Left lung (tissue), 14 donors: ENCODE data around the gene KDM5A. TPM values are rescaled to one million over a fixed set of nuclear protein-coding genes. Genes with fewer than 3 reads are reported as not detected.
A peak's percentile ranks its signal among the peaks of the same experiment; 100 is the strongest.
"Not testable (repeated sequence)": the region's sequence is repeated elsewhere in the genome, so short reads cannot be mapped to it uniquely, and the experiment has no call there.

Source experiments
- ATAC-seq: fragments of 200-7000 bp; cut with Tn5 transposase; one replicate; pipeline ENCODE4 v1.9.1; 2020; ENCODE audit warnings: moderate library complexity
- DNase-seq, 4 donors: peaks; one replicate each; pipeline ENCODE4 v3.0.0-alpha.2; 2013 to 2020
- H3K27ac ChIP-seq, 2 donors: fragments of 200-600 bp; sonication (generic) in 1 of 2; one replicate each; pipeline versions ENCODE4 v1.5.0 to v1.8.0; 2020 to 2021
- H3K27me3 ChIP-seq, 2 donors: fragments of 200-600 bp; sonication (generic) in 1 of 2; one replicate each; pipeline versions ENCODE4 v1.5.0 to v1.8.0; 2020 to 2021
- H3K36me3 ChIP-seq, 2 donors: fragments of 200-600 bp; sonication (generic) in 1 of 2; one replicate each; pipeline versions ENCODE4 v1.5.0 to v1.8.0; 2020 to 2021
- H3K4me1 ChIP-seq, 2 donors: fragments of 200-600 bp; one replicate each; pipeline ENCODE4 v1.8.0; 2021
- H3K4me3 ChIP-seq, 2 donors: fragments of 200-600 bp; sonication (generic) in 1 of 2; one replicate each; pipeline versions ENCODE4 v1.5.0 to v1.8.0; 2020 to 2021; ENCODE audit warnings: mild to moderate bottlenecking in 1 of 2
- H3K9me3 ChIP-seq, 2 donors: fragments of 200-600 bp; sonication (generic) in 1 of 2; one replicate each; pipeline versions ENCODE4 v1.5.0 to v1.8.0; 2020 to 2021
- intact Hi-C, 2 donors: fragments of 100-400 bp; cut with DNase I; formaldehyde crosslinking; loops; one replicate each; pipeline versions ENCODE4 v1.11.2 to v1.14.2; 2022
- long read RNA-seq, 12 donors: library from polyadenylated mRNA in 2 of 12; unstranded in 2 of 12; transcript quantifications; one replicate each; pipeline ENCODE4 v2.0.0 and lab custom pipeline, GENCODE V29; 2019 to 2026
- polyA plus RNA-seq, 6 donors: library from polyadenylated mRNA; unstranded; fragments of 120-200 nt; gene quantifications; one replicate each; pipeline ENCODE4 v1.2.1, GENCODE V29; 2013; ENCODE audit not compliant: insufficient read length in 6 of 6
- total RNA-seq, 2 donors: library from RNA; stranded (reverse); fragmentation: NEBNext Ultra II Directional; extraction: Animal tissue kit (Norgen Biotek cat#: 25700); gene quantifications; one replicate each; pipeline ENCODE4 v1.2.1, GENCODE V29; 2021
- TF ChIP-seq, protein P1 (sequence below), 2 donors: fragments of 200-600 bp; sonication (generic) in 1 of 2; IDR thresholded peaks; one replicate each; pipeline versions ENCODE4 v1.5.0 to v1.8.0; 2021; ENCODE audit warnings: antibody characterized with exemption in 2 of 2
- donor health status: DM: no; HTN: yes; CAD: no.
- donor health status: DM: no; HTN: no; CAD: no.

The KDM5A gene
- 10 to 100 TPM; 63.7 to 66.9 TPM for total RNA-seq
- polyA plus RNA-seq, result 10 to 100 TPM; 41.2 to 53.5 (median 50.0) TPM
- long read RNA-seq, donor 1, partial matches to known transcripts, result 12 of 13 reads
- long read RNA-seq, donor 1, other reads (novel, unspliced or antisense), result 0 of 13 reads
- long read RNA-seq, donor 2, partial matches to known transcripts, result 0 of 1 reads
- long read RNA-seq, donor 2, other reads (novel, unspliced or antisense), result 0 of 1 reads
- long read RNA-seq, donor 3, result 0 reads
- long read RNA-seq, donor 4, partial matches to known transcripts, result 11 of 12 reads
- long read RNA-seq, donor 4, other reads (novel, unspliced or antisense), result 1 of 12 reads
- long read RNA-seq, donor 5, partial matches to known transcripts, result 19 of 19 reads
- long read RNA-seq, donor 5, other reads (novel, unspliced or antisense), result 0 of 19 reads
- long read RNA-seq, donor 6, partial matches to known transcripts, result 0 of 2 reads
- long read RNA-seq, donor 6, other reads (novel, unspliced or antisense), result 0 of 2 reads
- long read RNA-seq, donor 7, result 0 reads
- long read RNA-seq, donor 8, result 0 reads
- long read RNA-seq, donor 9, result 0 reads
- long read RNA-seq, donor 10, partial matches to known transcripts, result 5 of 5 reads
- long read RNA-seq, donor 10, other reads (novel, unspliced or antisense), result 0 of 5 reads
- long read RNA-seq, donor 11, result 0 reads
- long read RNA-seq, donor 12, full-length matches to known transcripts, result 1 of 8 reads
- long read RNA-seq, donor 12, partial matches to known transcripts, result 7 of 8 reads
- long read RNA-seq, donor 12, other reads (novel, unspliced or antisense), result 0 of 8 reads

DNA sequence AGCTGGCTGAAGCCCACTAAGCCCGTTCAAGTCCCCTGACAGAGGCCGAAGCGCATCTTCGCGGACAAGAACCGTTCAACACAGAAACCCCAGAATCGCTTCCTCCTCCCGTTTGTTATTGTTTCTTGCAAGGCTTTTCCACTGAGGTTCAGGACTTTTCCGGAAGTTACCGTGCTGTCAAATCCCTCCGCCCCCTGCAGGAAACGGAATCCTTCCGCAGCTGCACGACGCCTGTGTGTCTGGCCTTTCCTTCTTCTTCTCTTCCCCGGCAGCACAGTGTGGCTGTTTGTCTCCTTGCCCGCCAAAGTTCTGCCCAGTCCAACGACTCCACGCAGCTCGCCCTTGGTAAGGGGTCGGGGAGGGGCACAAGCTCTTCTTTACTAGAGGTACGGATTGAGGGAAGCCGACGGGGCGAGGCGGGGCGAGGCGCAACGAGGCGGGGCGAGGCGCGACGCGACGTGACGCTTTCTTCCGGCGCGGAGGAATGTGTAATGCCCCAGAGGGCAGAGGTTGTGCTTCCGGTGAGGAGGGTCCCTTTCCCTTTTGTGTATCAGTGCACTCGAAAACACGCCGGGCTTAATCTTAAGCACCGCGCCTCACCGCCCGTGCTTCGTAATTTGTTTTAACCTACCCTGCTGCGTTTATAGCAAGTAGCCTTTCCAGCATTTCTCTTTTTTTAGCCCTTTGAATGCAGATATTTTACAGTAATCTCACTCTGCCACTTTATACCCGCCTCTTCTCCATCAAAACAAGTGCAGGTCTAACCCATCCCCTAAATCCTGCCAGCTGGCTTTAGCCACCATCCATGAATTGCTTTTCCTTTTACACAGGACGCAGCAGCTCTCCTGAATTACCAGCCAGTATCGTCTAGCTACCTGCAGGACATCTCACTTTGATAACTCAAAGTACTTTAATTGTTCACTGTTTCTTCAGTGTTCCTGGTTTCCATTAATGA is at the start of gene KDM5A:
Gene KDM5A, minus strand, starts transcription at position 179 of the 955 bp plus-strand sequence. CDS start 229 bp downstream, outside the sequence.
- DNase-seq (peak; percentile 91 to 99 (median 94)), ATAC-seq (peak; percentile 98)
- intact Hi-C loops, result no loop called here
- H3K27ac ChIP-seq, result peak within 1 kb of the TSS; percentile 90 to 96
- TF ChIP-seq, protein P1, sequence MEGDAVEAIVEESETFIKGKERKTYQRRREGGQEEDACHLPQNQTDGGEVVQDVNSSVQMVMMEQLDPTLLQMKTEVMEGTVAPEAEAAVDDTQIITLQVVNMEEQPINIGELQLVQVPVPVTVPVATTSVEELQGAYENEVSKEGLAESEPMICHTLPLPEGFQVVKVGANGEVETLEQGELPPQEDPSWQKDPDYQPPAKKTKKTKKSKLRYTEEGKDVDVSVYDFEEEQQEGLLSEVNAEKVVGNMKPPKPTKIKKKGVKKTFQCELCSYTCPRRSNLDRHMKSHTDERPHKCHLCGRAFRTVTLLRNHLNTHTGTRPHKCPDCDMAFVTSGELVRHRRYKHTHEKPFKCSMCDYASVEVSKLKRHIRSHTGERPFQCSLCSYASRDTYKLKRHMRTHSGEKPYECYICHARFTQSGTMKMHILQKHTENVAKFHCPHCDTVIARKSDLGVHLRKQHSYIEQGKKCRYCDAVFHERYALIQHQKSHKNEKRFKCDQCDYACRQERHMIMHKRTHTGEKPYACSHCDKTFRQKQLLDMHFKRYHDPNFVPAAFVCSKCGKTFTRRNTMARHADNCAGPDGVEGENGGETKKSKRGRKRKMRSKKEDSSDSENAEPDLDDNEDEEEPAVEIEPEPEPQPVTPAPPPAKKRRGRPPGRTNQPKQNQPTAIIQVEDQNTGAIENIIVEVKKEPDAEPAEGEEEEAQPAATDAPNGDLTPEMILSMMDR (IDR thresholded peaks at IDR 0.05), result no peak
- peaks cover 25 to 35% of the 10 kb centered on the region in 2 donors for H3K4me1 ChIP-seq
- H3K36me3 ChIP-seq, result peaks cover 0 to 5% of the 10 kb centered on the region in 2 donors
- no peaks in the 10 kb centered on the region for H3K27me3 ChIP-seq
- no peaks in the 10 kb centered on the region for H3K9me3 ChIP-seq
- peak within 1 kb of the TSS; percentile 70 to 93 for H3K4me3 ChIP-seq

DNA sequence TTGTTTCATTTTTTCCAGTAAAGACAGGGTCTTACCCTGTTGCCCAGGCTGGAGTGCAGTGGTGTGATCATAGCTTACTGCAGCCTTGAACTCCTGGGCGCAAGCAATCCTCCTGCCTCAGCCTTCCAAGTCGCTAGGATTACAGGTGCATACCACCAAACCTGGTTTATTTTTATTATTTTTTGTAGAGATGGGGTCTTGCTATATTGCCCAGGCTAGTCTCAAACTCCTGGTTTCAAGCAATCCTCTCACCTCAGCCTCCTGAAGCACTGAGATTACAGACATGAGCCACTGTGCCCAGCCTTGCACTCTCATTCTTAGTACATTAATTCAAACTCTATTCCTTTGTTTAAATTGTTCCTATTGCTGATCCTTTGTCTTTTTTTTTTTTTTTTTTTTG is 46.6 kb upstream of the KDM5A start:
- H3K4me1 ChIP-seq, H3K27ac ChIP-seq, intact Hi-C loops, H3K27me3 ChIP-seq, H3K4me3 ChIP-seq, ATAC-seq, DNase-seq, H3K9me3 ChIP-seq: not testable (repeated sequence)
- peaks cover 0 to 75% of the 10 kb centered on the region in 2 donors for H3K36me3 ChIP-seq

DNA sequence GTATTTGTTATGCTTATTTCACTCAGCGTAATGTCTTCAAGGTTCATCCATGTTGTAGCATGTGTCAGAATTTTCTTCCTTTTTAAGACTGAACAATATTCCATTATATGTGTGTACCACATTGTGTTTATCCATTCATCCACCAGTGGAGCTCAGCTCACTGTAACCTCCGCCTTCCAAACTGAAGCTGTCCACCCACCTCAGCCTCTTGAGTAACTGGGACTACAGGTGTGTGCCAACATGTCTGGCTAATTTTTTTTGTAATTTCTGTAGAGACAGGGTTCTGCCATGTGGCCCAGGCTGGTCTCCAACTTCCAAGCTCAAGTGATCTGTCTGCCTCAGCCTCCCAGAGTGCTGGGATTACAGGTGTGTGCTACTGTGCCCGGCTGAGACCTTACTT is 33.4 kb upstream of the KDM5A start:
- no peak for ATAC-seq
- TF ChIP-seq, protein P1 (IDR thresholded peaks at IDR 0.05), result no peak
- no peak for DNase-seq
- Histone ChIP-seq H3K4me1 (no peaks in the 10 kb centered on the region), H3K36me3 (peaks cover 0 to 49% of the 10 kb centered on the region in 2 donors), H3K4me3 (no peak overlapping the region), H3K27me3 (no peaks in the 10 kb centered on the region), H3K9me3 (no peaks in the 10 kb centered on the region), H3K27ac (no peak overlapping the region)
- intact Hi-C loops, result no loop called here

DNA sequence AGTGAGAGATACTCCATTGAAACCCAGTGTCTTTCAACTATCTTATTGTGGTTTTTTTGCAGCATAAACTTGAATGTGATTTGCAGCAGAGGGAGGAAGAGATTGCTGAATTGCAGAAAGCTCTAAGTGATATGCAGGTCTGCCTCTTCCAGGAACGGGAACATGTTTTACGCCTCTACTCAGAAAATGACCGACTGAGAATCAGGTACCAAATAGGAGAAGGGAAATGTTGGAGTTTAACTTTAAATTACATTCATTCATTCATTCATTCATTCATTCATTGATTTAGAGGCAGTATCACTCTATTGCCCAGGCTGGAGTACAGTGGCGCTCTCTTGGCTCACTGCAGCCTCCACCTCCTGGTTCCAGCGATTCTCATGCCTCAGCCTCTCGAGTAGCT is 29.3 kb upstream of the KDM5A start:
- Histone ChIP-seq H3K9me3 (no peaks in the 10 kb centered on the region), H3K27me3 (no peaks in the 10 kb centered on the region), H3K4me1 (no peaks in the 10 kb centered on the region), H3K27ac (no peak overlapping the region), H3K4me3 (no peak overlapping the region), H3K36me3 (peaks cover 0 to 45% of the 10 kb centered on the region in 2 donors)
- DNase-seq (no peak), ATAC-seq (no peak)
- intact Hi-C loops, result no loop called here
- TF ChIP-seq, protein P1 (IDR thresholded peaks at IDR 0.05), result no peak

DNA sequence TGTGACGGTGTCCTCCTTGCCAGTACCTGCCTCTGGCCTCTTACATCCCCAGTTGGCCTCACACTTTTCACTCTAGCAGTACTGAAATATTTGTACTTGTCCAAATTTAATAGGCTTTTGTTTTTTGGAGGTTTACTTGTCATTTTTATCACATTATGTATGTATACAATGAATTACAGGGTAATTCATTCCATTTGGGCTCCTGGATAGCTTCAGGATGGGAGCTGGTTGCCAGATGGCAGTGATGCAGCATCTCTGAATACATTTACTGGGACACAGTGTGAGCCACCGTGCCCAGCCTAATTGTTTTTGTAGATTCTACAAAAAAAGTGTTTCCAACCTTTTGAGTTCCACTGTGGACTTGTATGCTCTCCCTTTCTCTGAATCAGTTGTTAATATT is 25.7 kb upstream of the KDM5A start:
- Histone ChIP-seq H3K4me3 (no peak overlapping the region), H3K27me3 (no peaks in the 10 kb centered on the region), H3K27ac (no peak overlapping the region), H3K9me3 (no peaks in the 10 kb centered on the region), H3K36me3 (peaks cover 0 to 66% of the 10 kb centered on the region in 2 donors), H3K4me1 (no peaks in the 10 kb centered on the region)
- intact Hi-C loops, result no loop called here
- DNase-seq (no peak), ATAC-seq (no peak)
- TF ChIP-seq, protein P1 (IDR thresholded peaks at IDR 0.05), result no peak
